ENCODE data around the gene RAPGEF2.

The RAPGEF2 gene

DNA sequence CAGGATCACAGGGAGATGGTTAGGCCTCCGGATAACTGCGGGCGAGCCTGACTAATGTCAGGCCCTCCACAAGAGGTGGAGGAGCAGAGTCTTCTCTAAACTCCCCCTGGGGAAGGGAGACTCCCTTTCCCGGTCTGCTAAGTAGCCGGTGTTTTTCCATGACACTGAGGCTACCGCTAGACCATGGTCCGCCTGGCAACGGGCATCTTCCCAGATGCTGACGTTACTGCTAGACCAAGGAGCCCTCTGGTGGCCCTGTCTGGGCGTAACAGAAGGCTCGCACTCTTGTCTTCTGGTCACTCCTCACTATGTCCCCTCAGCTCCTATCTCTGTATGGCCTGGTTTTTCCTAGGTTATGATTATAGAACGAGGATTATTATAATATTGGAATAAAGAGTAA, 213.0 kb downstream of the RAPGEF2 start:
- DNase-seq (ENCODE audit: low read depth in 2 of 2) = peak in 1 of 2 donors; percentile 1

DNA sequence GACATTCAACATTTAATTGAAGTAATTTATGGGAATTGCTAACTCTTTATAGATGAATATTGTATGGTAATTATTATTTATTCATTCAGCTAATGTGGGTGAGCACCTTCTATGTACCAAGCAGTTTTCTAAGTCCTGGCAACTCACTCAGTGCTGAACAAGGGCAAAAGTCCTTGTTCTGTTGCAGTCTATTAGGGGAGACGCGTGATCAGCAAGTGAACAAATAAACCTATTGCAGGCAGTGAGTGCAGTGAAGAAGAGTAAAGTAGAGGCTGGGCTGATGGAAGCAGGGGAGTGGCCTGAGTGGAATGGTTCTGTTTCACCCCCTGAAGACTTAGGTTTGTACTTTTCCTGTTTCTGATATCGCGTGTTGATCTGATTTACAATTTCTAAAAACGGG, 214.3 kb downstream of the RAPGEF2 start:
- DNase-seq (ENCODE audit: low read depth in 2 of 2) = no peak

DNA sequence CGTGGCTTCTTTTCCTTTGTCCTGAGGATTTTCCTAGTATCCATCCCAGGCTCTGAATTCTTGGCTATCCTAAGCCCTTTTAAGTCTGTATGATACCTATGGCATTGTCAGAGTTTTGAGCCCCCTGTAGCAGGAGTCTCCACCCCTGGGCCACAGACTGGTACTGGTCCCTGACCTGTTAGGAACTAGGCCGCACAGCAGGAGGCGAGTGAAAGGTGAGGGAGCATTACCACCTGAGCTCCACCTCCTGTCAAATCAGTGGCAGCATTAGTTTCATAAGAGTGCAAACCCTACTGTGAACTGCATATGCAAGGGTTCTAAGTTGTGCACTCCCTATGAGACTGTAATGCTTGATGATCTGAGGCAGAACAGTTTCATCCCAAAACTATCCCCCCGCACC, 216.1 kb downstream of the RAPGEF2 start:
- DNase-seq (ENCODE audit: low read depth in 2 of 2) = no peak

DNA sequence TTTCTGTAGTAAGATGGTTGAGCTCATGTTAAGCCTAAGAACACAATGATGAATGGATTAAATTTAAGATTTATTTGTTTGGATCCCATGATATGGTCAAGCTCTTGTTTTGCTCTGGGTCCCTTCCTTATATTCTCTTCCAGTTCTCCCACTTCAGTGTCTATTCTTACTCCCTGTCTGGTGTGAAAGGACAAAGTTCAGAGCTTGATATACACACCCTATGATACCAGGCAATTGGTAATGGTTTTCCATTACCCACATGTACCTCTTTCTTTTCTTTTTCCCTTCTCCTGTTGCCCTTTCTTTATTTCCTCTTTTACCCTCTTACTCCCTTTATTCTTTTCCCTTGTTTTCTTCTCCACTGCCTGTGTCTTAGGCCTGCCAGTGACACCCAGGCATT, 223.6 kb downstream of the RAPGEF2 start:
- no peak for DNase-seq (ENCODE audit: low read depth in 2 of 2)

DNA sequence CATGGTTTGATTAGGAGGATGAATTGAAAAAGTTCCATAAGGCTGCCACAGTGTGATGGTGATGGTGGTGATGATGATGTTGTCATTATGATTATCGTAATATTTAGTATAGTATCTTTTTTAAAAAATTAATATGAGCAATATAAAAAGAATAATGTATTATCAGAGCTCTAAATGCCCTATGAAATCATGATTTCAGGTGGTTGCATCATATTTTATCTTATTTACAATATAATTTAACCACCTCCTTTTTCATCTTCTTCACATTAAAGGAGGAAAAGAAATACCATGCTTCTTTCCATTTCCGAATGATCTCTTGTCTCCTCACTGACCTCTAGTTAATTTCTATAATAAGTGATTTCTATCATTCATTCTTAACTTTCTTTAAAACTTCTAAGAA, 225.9 kb downstream of the RAPGEF2 start:
- no peak for DNase-seq (ENCODE audit: low read depth in 2 of 2)

DNA sequence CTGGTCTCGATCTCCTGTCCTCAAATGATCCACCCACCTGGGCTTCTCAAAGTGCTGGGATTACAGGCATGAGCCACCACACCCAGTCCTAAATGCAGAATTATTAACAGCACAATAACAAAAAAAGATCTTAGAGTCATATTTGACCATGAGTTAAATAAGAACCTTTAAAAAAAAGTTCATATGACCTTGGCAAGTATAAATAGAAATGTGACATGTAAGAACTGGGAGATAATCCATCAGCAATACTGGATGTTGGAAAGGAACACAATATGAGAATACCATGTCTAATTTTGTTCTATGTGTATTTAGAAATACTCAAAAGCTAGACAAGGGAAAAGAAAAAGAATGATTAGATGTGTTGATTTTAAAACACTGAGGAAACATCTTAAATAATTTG, 231.6 kb downstream of the RAPGEF2 start:
- no peak for DNase-seq (ENCODE audit: low read depth in 2 of 2)

DNA sequence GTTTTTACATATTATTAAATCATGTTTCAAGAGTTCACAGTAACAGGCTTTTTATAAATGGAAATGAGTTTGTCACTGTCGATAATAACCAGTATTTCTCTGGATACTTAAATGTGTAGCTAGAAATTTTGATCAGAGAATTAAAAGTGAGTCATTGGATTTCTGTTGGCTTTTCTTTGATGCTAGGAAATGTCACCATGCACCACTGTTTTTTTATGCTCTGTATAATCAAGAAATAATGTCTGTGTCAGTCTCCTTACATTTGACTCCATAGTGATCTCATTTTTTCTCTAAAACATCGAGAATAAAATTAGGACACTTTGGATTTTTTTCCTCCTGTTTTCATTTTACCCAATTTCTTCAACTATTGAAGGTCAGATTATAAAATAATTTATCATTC, 234.2 kb downstream of the RAPGEF2 start:
- no peak for DNase-seq (ENCODE audit: low read depth in 2 of 2)

DNA sequence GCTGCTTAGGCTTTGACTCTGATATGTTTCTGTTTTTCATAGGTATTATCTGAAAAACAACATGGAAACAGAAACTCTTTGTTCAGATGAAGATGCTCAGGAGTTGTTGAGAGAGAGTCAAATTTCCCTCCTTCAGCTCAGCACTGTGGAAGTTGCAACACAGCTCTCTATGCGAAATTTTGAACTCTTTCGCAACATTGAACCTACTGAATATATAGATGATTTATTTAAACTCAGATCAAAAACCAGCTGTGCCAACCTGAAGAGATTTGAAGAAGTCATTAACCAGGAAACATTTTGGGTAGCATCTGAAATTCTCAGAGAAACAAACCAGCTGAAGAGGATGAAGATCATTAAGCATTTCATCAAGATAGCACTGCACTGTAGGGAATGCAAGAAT, 238.6 kb downstream of the RAPGEF2 start:
- DNase-seq (ENCODE audit: low read depth in 2 of 2) = no peak

DNA sequence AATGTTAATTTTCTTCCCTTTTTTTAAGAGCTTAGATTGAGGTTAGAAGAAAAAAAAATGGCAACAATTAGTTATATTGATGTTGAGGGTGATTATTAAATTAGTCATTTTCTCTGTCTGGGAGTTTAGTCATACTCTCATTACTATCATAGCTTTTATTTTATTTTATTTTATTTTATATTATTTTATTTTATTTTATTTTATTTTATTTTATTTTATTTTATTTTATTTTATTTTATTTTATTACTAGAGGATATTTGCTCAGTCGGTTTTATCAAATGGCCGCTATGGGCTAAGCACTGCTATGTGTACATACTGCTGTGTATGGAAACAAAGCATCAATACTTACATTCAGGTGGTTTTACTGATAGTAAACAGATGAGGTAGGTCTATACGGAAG, 239.5 kb downstream of the RAPGEF2 start:
- DNase-seq (ENCODE audit: low read depth in 2 of 2) = no peak

DNA sequence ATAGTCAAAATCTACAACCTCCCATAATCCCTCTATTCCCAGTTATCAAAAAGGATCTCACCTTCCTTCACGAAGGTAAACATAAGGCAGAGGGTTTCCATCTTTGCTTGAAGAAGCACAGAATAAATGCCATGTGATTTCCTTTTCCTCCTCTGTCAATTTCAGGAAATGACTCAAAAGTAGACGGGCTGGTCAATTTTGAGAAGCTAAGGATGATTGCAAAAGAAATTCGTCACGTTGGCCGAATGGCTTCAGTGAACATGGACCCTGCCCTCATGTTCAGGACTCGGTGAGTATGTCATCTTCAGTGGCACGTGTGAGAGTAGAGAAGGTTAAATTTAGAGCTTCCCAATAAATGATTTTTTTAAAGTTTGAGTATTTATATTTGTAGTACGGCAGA, 240.2 kb downstream of the RAPGEF2 start:
- DNase-seq (ENCODE audit: low read depth in 2 of 2) = no peak

DNA sequence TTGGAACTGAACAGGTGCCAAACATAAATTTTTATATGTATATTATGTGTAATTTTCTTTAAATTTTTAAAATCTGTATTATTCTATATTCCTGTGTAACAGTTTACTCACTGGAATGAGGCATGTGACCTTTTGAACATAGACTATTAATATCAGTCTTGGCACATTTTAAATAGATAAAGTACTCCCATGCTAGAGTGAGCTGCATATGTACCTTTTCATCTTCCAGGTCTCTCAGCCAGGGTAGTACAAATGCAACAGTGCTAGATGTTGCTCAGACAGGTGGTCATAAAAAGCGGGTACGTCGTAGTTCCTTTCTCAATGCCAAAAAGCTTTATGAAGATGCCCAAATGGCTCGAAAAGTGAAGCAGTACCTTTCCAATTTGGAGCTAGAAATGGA, 242.0 kb downstream of the RAPGEF2 start:
- DNase-seq (ENCODE audit: low read depth in 2 of 2) = no peak

DNA sequence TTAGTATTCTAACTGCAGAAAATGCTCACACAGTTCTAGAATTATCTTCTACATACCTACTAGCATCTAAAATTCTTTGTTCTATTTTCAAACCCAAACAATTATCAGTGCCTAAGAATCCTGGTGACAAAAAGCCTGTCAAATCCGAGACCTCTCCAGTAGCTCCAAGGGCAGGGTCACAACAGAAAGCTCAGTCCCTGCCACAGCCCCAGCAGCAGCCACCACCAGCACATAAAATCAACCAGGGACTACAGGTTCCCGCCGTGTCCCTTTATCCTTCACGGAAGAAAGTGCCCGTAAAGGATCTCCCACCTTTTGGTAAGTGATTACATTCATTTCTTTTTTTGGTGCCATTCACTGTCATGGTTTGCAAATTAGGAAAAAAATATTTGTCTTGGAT, 243.8 kb downstream of the RAPGEF2 start:
- no peak for DNase-seq (ENCODE audit: low read depth in 2 of 2)

DNA sequence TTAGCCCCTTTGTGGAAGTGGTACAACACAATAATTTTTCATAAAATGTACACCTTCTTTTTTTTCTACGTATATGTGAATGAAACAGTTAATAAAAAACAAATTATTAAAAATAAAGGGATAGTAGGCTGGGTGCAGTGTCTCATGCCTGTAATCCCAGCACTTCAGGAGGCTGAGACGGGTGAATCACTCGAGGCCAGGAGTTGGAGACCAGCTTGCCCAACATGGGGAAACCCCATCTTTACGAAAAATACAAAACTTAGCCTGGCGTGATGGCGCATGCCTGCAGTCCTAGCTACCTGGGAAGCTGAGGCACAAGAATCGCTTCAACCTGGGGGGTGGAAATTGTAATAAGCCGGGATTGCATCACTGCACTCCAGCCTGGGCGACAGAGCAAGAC, 244.9 kb downstream of the RAPGEF2 start:
- DNase-seq (ENCODE audit: low read depth in 2 of 2) = no peak

DNA sequence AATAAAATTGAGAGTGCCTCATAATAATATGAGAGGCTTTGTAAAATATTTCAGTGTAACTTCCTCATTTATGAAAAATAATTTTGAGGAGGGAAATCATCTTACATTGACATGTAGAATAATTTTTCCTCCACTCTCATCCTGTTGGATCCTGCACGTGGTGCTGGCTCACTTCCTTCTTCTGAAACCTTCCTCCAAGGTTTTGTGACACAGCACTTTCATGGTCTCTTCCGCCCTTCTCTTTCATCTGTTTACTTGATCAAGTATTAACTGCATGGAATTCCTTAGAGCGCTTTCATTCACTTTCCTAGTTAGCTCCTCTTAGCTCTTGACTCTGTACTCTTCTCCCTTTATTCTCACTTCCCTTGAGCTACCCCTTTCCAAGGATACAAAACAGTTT, 246.5 kb downstream of the RAPGEF2 start:
- DNase-seq (ENCODE audit: low read depth in 2 of 2) = no peak

DNA sequence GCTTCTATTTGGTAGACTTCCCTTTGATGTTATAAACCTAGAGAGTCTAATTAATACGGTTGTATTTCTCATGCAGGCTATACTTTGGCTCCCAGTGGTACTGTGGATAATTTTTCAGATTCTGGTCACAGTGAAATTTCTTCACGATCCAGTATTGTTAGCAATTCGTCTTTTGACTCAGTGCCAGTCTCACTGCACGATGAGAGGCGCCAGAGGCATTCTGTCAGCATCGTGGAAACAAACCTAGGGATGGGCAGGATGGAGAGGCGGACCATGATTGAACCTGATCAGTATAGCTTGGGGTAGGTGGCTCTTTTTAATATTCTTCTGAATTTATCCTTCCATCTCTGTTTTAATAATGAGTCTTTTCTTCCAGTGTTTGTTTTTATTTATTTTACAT, 249.7 kb downstream of the RAPGEF2 start:
- no peak for DNase-seq (ENCODE audit: low read depth in 2 of 2)

DNA sequence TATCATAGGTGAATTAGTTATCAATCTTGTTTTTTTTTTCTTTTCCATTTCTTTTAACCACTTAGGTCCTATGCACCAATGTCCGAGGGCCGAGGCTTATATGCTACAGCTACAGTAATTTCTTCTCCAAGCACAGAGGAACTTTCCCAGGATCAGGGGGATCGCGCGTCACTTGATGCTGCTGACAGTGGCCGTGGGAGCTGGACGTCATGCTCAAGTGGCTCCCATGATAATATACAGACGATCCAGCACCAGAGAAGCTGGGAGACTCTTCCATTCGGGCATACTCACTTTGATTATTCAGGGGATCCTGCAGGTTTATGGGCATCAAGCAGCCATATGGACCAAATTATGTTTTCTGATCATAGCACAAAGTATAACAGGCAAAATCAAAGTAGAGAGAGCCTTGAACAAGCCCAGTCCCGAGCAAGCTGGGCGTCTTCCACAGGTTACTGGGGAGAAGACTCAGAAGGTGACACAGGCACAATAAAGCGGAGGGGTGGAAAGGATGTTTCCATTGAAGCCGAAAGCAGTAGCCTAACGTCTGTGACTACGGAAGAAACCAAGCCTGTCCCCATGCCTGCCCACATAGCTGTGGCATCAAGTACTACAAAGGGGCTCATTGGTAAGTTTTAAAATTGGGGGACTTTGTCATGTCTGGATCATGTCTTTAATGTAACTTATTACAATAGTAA, 250.7 kb downstream of the RAPGEF2 start:
- DNase-seq (ENCODE audit: low read depth in 2 of 2) = no peak

DNA sequence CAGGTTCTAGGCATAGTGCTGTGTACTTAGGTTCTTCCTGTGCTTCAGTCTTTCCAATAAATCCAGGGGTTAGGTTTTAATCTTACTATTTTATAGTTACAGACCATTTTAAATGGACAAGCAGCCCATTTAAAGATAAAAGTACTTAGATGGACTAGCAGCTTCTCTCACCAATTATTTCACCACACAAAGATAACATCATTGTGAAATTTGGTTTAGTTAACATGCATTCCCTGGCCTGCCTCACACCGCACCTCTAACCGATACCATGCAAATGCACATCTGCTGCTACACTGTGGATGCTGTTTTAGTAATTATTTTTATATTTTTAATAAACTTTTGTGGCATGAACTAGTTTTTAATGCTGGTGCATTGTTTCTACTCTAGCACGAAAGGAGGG, 252.6 kb downstream of the RAPGEF2 start:
- DNase-seq (ENCODE audit: low read depth in 2 of 2) = no peak

DNA sequence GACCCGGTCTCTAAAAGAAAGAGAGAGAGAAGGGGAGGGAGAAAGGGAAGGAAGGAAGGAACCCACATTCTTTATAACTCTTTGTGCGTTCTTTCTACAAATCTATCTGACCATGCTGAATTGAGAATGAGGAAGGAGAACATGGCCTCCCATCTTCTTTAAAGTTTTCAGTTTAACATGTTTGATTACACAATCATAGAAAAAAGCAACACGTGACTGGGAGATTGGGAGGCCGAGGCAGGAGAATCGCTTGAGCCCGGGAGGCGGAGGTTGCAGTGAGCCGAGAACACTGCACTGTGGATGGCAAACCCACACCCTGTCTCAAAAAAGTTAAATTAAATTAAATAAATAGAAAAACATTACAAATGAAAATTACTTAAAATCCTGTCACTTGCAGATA, 254.5 kb downstream of the RAPGEF2 start:
- no peak for DNase-seq (ENCODE audit: low read depth in 2 of 2)

DNA sequence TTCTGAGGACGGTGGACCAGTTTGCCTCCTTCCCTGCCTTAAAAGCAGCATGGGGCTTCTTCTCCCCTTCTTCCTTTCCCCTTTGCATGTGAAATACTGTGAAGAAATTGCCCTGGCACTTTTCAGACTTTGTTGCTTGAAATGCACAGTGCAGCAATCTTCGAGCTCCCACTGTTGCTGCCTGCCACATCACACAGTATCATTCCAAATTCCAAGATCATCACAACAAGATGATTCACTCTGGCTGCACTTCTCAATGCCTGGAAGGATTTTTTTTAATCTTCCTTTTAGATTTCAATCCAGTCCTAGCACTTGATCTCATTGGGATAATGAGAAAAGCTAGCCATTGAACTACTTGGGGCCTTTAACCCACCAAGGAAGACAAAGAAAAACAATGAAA, 255.3 kb downstream of the RAPGEF2 start:
- DNase-seq (ENCODE audit: low read depth in 2 of 2) = no peak

DNA sequence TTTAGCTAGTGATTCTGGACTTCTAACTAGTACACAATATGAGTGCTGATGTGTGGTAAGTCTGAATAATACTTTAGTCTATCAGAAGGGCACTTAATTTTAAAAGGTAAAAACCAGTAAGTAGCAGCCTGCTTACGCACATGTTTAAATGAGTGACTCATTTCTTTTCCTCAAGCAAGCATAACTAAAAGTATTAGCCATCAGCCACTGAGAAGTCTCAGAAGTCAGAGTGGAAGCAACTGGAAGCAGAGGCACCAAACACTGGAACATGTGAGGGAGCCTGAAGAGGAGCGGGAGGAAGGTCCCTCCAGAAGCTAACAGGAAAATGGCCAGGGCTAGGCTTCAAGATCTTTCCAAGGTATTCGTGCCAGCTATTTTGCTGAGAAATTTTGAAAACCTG, 257.7 kb downstream of the RAPGEF2 start:
- no peak for DNase-seq (ENCODE audit: low read depth in 2 of 2)

DNA sequence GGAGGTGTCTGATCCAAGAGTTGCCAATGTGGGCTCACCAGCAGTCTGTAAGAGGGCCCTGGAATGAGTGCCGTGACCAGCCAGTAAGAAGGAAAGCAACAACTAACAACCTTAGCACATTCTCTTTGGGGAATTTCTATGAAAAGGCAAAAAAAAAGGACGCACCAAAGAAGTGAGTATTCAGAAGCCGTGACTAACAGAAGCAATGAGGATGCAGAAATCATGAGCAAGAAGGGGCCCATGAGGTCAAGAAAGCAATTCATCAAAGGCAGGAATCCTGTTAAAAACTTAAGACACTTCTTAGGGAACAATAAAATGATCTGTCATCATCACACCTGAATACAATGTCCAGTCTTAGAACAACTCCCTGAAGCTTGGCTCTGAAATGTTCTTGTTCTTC, 260.5 kb downstream of the RAPGEF2 start:
- no peak for DNase-seq (ENCODE audit: low read depth in 2 of 2)

DNA sequence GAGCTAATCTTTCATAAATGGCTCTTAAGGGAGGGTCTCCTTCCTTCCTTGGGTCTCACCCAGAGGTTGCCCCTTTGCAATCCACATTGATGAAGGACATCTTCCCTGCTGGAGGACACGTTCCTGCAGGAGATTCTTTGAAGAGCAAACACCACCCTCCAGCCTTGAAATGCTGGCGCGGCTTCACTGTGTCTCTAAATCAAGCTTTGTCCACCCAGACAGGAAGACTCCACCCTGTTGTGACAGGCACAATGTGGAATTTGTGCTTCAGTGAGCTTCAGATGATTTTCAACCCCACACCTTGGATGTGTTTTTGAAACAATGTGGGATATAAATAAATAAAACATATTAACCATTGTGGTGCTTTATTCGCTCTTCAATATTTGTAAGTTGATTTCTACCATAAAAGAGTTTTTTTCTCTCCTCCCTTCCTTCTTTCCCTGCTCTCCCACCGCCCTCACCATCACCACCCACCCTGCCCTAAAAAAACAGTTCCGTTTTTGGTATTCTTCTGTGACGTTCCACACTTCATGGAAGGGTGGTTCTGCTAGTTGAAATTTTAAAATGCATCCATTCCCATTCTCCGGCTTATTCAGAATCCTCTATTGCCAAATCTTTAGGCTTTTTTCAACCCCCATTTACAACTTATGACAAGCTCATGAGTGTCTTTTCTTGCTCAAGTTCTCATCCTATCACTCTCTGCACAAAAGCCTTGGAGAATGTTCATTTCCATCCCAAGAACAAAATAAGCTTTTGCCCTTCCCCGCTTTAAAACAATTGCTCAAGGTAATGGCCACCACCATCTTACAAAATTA, 264.3 kb downstream of the RAPGEF2 start:
- DNase-seq (ENCODE audit: low read depth in 2 of 2) = no peak

DNA sequence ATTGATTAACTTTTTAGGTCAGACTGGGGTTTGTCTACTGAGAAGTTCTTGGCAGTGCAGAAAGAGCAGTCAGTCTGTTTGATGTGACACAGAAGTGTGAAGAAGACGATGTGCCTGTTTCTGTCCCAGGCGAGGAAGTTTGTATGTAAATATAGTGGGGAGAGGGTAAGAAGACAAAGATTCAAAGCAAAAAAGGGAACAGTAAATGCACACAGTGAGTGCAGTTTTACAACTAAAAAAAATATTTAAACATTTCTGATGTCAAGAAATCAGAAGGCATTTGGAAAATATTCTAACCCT, 264.9 kb downstream of the RAPGEF2 start:
- no peak for DNase-seq (ENCODE audit: low read depth in 2 of 2)

DNA sequence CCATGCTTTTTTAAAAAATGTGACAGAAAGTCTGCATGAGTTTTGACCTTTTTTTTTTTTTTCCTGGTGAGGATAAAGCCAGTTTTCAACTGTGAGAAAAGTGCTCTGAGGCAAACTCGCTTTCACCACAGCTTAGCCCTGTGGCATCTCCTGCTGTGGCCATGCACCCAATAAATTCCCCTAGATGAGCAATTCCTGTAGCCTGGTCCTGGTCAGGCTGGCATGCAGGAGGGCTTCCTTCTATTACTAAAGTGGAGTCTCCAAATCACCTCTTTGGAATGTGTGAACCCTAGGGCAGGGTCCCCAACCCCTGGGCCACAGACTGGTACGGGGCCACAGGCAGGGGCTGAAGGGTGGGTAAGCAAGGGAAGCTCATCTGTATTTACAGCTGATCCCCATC, 265.4 kb downstream of the RAPGEF2 start:
- no peak for DNase-seq (ENCODE audit: low read depth in 2 of 2)
